GM12873 (cell line): ENCODE results near the gene SRRM4.

Source experiments
- CTCF ChIP-seq: IDR thresholded peaks from 2 replicates; pipeline ENCODE4 v1.5.1; 2012; ENCODE audit warnings: low read depth, mild to moderate bottlenecking, moderate library complexity, low read length, control low read depth; ENCODE audit not compliant: insufficient read depth; ENCODE audit errors: missing control alignments

The SRRM4 gene

GRCh38 chr12:119113496-119113986 lies 132.2 kb downstream of the SRRM4 start:
- no peak for TF ChIP-seq CTCF

- no peak for TF ChIP-seq CTCF
Observed at GRCh38 chr12:119114294-119114693, 133.0 kb downstream of the SRRM4 start.

GRCh38 chr12:119115296-119115905 lies 134.1 kb downstream of the SRRM4 start:
- peak; percentile 82 for TF ChIP-seq CTCF

- no peak for TF ChIP-seq CTCF
Observed at GRCh38 chr12:119117936-119118335, 136.6 kb downstream of the SRRM4 start.

GRCh38 chr12:119118625-119119024 lies 137.3 kb downstream of the SRRM4 start:
- no peak for TF ChIP-seq CTCF

GRCh38 chr12:119122047-119122446 lies 140.7 kb downstream of the SRRM4 start:
- no peak for TF ChIP-seq CTCF

GRCh38 chr12:119122751-119123150 lies 141.4 kb downstream of the SRRM4 start:
- no peak for TF ChIP-seq CTCF

- no peak for TF ChIP-seq CTCF
Observed at GRCh38 chr12:119128527-119128926, 147.2 kb downstream of the SRRM4 start.
